Neuronal stem cell (in vitro differentiated cells): ENCODE data around the gene FCAMR.
A peak's percentile ranks its signal among the peaks of the same experiment; 100 is the strongest.

Experiments
- DNase-seq: peaks from one replicate; pipeline ENCODE4 v3.0.0-alpha.2; 2013; ENCODE audit warnings: low spot score
- H2AFZ ChIP-seq: one replicate; pipeline ENCODE4 v1.6.1; 2013; ENCODE audit warnings: mild to moderate bottlenecking, low read length, inconsistent platforms
- H2AK5ac ChIP-seq: 2 replicates; pipeline ENCODE4 v1.6.1; 2013; ENCODE audit warnings: low read depth, mild to moderate bottlenecking, inconsistent platforms, low read length, moderate library complexity, mixed read lengths
- H2BK120ac ChIP-seq: 2 replicates; pipeline ENCODE4 v1.6.1; 2013; ENCODE audit warnings: low read depth, mild to moderate bottlenecking, inconsistent platforms, low read length, moderate library complexity, mixed read lengths
- H2BK12ac ChIP-seq: one replicate; pipeline ENCODE4 v1.6.1; 2013; ENCODE audit warnings: low read length, inconsistent platforms
- H2BK15ac ChIP-seq: 2 replicates; pipeline ENCODE4 v1.6.1; 2013; ENCODE audit warnings: mild to moderate bottlenecking, low read length, inconsistent platforms, mixed read lengths
- H2BK5ac ChIP-seq: one replicate; pipeline ENCODE4 v1.6.1; 2013; ENCODE audit warnings: inconsistent platforms, mild to moderate bottlenecking, low read length, moderate library complexity
- H3K14ac ChIP-seq: one replicate; pipeline ENCODE4 v1.6.1; 2013; ENCODE audit warnings: low read length, inconsistent platforms
- H3K18ac ChIP-seq: 2 replicates; pipeline ENCODE4 v1.6.1; 2013; ENCODE audit warnings: low read length, inconsistent platforms
- H3K23ac ChIP-seq: 2 replicates; pipeline ENCODE4 v1.6.1; 2013; ENCODE audit warnings: low read depth, mild to moderate bottlenecking, mixed read lengths, low read length, inconsistent platforms; ENCODE audit not compliant: poor library complexity
- H3K27ac ChIP-seq: replicated peaks from 3 replicates; pipeline ENCODE4 v1.5.1; 2013; ENCODE audit warnings: low read length, inconsistent platforms
- H3K27me3 ChIP-seq, 3 experiments: 2 replicates each; pipeline ENCODE4 v1.6.1; 2013; ENCODE audit warnings: low read length in 3 of 3, mild to moderate bottlenecking in 2 of 3, inconsistent platforms in 1 of 3, low read depth in 1 of 3, mixed read lengths in 1 of 3, moderate library complexity in 1 of 3; ENCODE audit not compliant: control insufficient read depth in 3 of 3, insufficient read depth in 3 of 3
- H3K36me3 ChIP-seq, 2 donors: replicated peaks in 1 of 2; 2 replicates each; pipeline ENCODE4 v1.6.1; 2013; ENCODE audit warnings: low read length in 2 of 2; ENCODE audit not compliant: control insufficient read depth in 2 of 2, insufficient read depth in 2 of 2
- H3K4ac ChIP-seq: 2 replicates; pipeline ENCODE4 v1.6.1; 2013; ENCODE audit warnings: inconsistent platforms, mild to moderate bottlenecking, low read length, moderate library complexity
- H3K4me1 ChIP-seq, 2 donors: 1 replicate in 1 of 2; 2 replicates in 1 of 2; pipeline ENCODE4 v1.6.1; 2013; ENCODE audit warnings: low read length in 2 of 2, low read depth in 1 of 2; ENCODE audit not compliant: control insufficient read depth in 2 of 2, insufficient read depth in 1 of 2
- H3K4me2 ChIP-seq: one replicate; pipeline ENCODE4 v1.6.1; 2013; ENCODE audit warnings: mild to moderate bottlenecking, low read length, inconsistent platforms; ENCODE audit not compliant: insufficient read depth, poor library complexity, severe bottlenecking
- H3K4me3 ChIP-seq, 2 donors: 2 replicates each; pipeline ENCODE4 v1.5.1; 2013; ENCODE audit warnings: low read length in 2 of 2, mild to moderate bottlenecking in 2 of 2, inconsistent platforms in 1 of 2, moderate library complexity in 1 of 2
- H3K79me1 ChIP-seq: one replicate; pipeline ENCODE4 v1.6.1; 2013; ENCODE audit warnings: low read depth, mild to moderate bottlenecking, inconsistent platforms, low read length, moderate library complexity
- H3K9ac ChIP-seq: one replicate; pipeline ENCODE4 v1.6.1; 2013; ENCODE audit warnings: mild to moderate bottlenecking, low read depth, low read length, inconsistent platforms; ENCODE audit not compliant: poor library complexity
- H3K9me3 ChIP-seq, 2 donors: replicated peaks in 1 of 2; 2 replicates each; pipeline versions ENCODE3 to v1.6.1; 2013; ENCODE audit warnings: low read length in 2 of 2, mild to moderate bottlenecking in 2 of 2, inconsistent platforms in 1 of 2, low read depth in 1 of 2, mixed read lengths in 1 of 2, moderate library complexity in 1 of 2; ENCODE audit not compliant: control insufficient read depth in 2 of 2, insufficient read depth in 1 of 2
- H4K8ac ChIP-seq: one replicate; pipeline ENCODE4 v1.6.1; 2013; ENCODE audit warnings: low read depth, mild to moderate bottlenecking, inconsistent platforms, low read length, moderate library complexity
- H4K91ac ChIP-seq: one replicate; pipeline ENCODE4 v1.6.1; 2013; ENCODE audit warnings: low read length, low read depth, mild to moderate bottlenecking, inconsistent platforms; ENCODE audit not compliant: poor library complexity
- WGBS, 2 donors: extraction: QIAGEN DNeasy Blood & Tissue Kit; methylation state at CpG; one replicate each; pipeline ENCODE4 v1.1.7; 2013; ENCODE audit warnings: missing lambda C conversion rate in 2 of 2, mixed read lengths in 1 of 2; ENCODE audit not compliant: insufficient read length in 2 of 2, insufficient replicate concordance in 1 of 2; ENCODE audit errors: extremely low coverage in 2 of 2; 5-methylcytosine and 5-hydroxymethylcytosine counted together

Gene FCAMR

DNA sequence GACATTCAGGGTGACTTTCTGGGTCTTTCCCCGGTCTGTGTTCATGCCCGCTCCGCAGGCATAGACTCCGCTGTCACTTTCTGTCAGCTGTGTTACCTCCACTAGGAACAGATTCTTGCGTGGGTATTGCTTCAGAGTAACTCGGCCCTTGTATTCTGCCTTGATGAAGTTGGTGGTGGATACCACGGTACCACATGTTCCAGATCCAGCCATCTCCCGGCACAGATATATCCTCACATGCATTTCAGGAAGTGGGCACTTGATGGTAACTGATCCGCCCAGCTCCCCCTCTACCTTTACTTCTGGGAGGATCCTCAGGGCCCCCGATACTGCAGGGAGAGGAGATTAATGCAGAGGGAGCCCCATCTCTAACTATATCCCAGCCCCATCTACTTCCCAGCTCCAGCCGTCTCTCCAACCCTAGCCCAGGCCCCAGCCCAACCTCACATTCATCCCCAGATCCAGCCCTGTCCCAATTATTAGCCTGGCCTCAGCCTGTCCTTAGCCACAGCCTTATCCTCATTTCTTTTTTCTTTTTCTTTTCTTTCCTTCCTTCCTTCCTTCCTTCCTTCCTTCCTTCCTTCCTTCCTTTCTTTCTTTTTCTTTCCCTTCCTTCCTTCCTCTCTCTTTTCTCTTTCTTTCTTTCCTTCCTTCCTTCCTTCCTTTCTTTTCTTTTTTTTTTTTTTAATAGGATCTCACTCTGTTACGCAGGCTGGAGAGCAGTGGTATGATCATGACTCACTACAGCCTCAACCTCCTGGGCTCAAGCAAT lies 56.3 kb downstream of the FCAMR start:
- no peak for DNase-seq
- WGBS, 2 donors = no CpG with 5 or more reads among the region's 12 CpGs
- Histone ChIP-seq H2AFZ (no peak overlapping the region), H3K4me2 (no peak overlapping the region), H3K4me3 (no peak overlapping the region), H2BK5ac (no peak overlapping the region), H3K18ac (no peak overlapping the region), H3K36me3 (no peaks in the 10 kb centered on the region), H2AK5ac (no peak overlapping the region), H3K27me3 (peaks cover 5 to 34% (median 24%) of the 10 kb centered on the region in 3 experiments), H3K9me3 (no peaks in the 10 kb centered on the region), H3K9ac (no peak overlapping the region), H3K27ac (no peak overlapping the region), H4K91ac (no peak overlapping the region), H3K23ac (no peak overlapping the region), H3K4me1 (peaks cover 0 to 2% of the 10 kb centered on the region in 2 donors), H3K14ac (no peak overlapping the region), H2BK12ac (no peak overlapping the region), H4K8ac (no peak overlapping the region), H2BK15ac (no peak overlapping the region), H2BK120ac (no peak overlapping the region), H3K4ac (no peak overlapping the region), H3K79me1 (no peaks in the 10 kb centered on the region)

DNA sequence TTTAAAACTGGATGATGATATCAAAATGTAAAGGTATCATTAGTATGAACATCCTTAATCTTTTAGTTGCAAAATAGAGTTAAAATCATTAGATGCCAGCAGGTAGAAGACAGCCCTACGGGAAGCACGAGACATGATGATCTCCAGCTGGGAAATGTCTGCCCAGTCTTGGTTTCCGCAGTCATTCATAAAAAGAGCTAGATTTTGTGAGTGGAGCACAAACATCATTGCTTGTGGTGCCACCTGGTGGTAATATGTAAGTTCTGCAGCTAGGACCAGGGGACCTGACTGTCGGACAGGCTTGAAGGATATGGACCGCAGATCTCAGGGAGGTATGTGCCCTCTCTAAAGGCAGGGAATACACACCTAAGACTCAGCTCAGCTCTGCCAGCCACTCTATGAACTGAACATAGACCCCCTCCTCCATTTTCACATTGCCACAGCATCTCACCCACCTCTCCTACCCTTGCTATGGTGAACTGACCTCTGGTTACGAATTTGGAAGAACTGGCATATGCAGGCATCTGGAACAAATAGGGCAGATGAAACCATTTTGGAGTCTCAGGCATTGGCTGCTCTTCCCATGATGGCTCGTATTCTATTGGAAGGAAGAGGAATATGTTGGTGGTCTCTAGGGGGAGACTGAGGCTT lies 57.7 kb downstream of the FCAMR start:
- H2AK5ac ChIP-seq = no peak overlapping the region
- no peak overlapping the region for H2BK12ac ChIP-seq
- H4K8ac ChIP-seq = no peak overlapping the region
- no peak overlapping the region for H3K4me2 ChIP-seq
- peaks cover 0 to 2% of the 10 kb centered on the region in 2 donors for H3K4me1 ChIP-seq
- H3K14ac ChIP-seq = no peak overlapping the region
- peak; percentile 71 for DNase-seq
- no peak overlapping the region for H2BK5ac ChIP-seq
- H3K23ac ChIP-seq = no peak overlapping the region
- no peaks in the 10 kb centered on the region for H3K36me3 ChIP-seq
- no CpG with 5 or more reads among the region's 7 CpGs for WGBS, 2 donors
- no peak overlapping the region for H3K4ac ChIP-seq
- H3K18ac ChIP-seq = no peak overlapping the region
- no peak overlapping the region for H2AFZ ChIP-seq
- no peaks in the 10 kb centered on the region for H3K79me1 ChIP-seq
- H3K27ac ChIP-seq = no peak overlapping the region
- no peak overlapping the region for H2BK120ac ChIP-seq
- H3K27me3 ChIP-seq = peaks cover 5 to 48% (median 36%) of the 10 kb centered on the region in 3 experiments
- H2BK15ac ChIP-seq = no peak overlapping the region
- H3K4me3 ChIP-seq = no peak overlapping the region
- no peak overlapping the region for H3K9ac ChIP-seq
- H4K91ac ChIP-seq = no peak overlapping the region
- no peaks in the 10 kb centered on the region for H3K9me3 ChIP-seq

DNA sequence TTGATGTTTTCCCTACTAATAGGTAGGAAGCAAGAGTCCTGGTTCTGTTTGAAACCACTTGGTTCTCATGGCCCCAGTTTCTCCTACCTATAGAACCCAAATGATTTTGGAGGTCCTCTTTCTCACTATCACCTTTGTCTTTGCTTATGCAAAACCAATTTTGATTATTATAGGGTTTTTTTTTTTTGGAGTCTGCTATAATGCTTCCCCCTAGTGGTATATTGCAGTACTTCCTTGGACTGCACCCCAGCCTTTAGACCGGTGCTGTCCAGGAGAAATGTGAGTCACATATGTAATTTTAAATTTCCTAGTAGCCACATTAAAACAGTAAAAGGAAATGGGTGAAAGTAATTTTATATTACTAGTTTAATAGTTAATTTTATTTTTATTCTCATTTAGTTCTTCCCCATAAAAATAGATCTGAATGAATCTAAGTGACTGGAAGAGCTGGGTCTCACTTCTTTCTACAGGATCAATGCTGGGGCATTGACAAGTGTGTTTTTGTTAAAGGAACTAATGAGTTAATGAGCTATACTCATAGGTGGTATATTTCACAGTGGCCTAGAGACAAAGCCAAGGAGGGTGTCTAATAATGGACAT lies 59.1 kb downstream of the FCAMR start:
- H3K9me3 ChIP-seq = no peaks in the 10 kb centered on the region
- WGBS, 2 donors = no CpG with 5 or more reads among the region's 1 CpG

DNA sequence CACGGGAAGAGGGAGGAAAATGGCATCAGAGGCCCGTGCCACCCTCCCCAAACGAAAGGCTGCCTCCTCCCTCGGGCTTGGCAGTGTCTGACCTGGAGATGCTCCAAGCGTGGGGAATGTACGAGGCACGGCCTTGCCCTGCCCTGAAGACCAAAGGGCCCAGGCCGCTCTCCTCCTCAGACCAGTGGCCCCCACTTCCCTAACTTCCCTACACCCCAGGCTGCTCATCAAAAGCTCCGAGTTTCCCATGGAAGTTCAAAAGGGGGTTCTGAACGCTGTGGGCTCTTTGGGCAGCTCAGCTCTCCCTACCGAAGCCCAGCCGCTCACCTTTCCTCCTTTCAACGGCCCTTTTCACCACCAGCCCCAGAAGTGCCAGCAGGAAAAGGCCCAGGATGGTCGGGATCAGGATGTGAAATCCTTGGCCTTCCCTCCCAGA lies 60.4 kb downstream of the FCAMR start:
- H3K4ac ChIP-seq = no peak overlapping the region
- H3K14ac ChIP-seq = no peak overlapping the region
- no peak overlapping the region for H2BK120ac ChIP-seq
- H3K4me3 ChIP-seq = peak overlapping the region in 1 of 2 donors; percentile 83
- H3K4me2 ChIP-seq = peak overlapping the region; percentile 82
- no peak overlapping the region for H3K18ac ChIP-seq
- H2BK5ac ChIP-seq = no peak overlapping the region
- H4K91ac ChIP-seq = no peak overlapping the region
- no peak overlapping the region for H2BK12ac ChIP-seq
- no peak overlapping the region for H2AK5ac ChIP-seq
- no peaks in the 10 kb centered on the region for H3K9me3 ChIP-seq
- DNase-seq = no peak
- peak overlapping the region; percentile 3 for H3K23ac ChIP-seq
- H4K8ac ChIP-seq = no peak overlapping the region
- peaks cover 5 to 53% (median 36%) of the 10 kb centered on the region in 3 experiments for H3K27me3 ChIP-seq
- no peaks in the 10 kb centered on the region for H3K79me1 ChIP-seq
- H3K36me3 ChIP-seq = no peaks in the 10 kb centered on the region
- H3K9ac ChIP-seq = no peak overlapping the region
- H3K27ac ChIP-seq = no peak overlapping the region
- no CpG with 5 or more reads among the region's 14 CpGs for WGBS, 2 donors
- H3K4me1 ChIP-seq = peaks cover 0 to 5% of the 10 kb centered on the region in 2 donors
- peak overlapping the region; percentile 77 for H2AFZ ChIP-seq
- H2BK15ac ChIP-seq = no peak overlapping the region

More for the DNA sequence above, 59.1 kb downstream of the FCAMR start:
- peaks cover 0 to 5% of the 10 kb centered on the region in 2 donors for H3K4me1 ChIP-seq
- H2AFZ ChIP-seq = no peak overlapping the region
- no peak overlapping the region for H3K18ac ChIP-seq
- H2BK12ac ChIP-seq = no peak overlapping the region
- no peak overlapping the region for H3K4ac ChIP-seq
- H3K4me2 ChIP-seq = no peak overlapping the region
- no peak for DNase-seq
- no peaks in the 10 kb centered on the region for H3K79me1 ChIP-seq
- H2BK15ac ChIP-seq = no peak overlapping the region
- H3K27me3 ChIP-seq = peaks cover 5 to 54% (median 36%) of the 10 kb centered on the region in 3 experiments
- no peak overlapping the region for H2BK120ac ChIP-seq
- H3K9ac ChIP-seq = no peak overlapping the region
- H4K91ac ChIP-seq = no peak overlapping the region
- no peak overlapping the region for H4K8ac ChIP-seq
- H2BK5ac ChIP-seq = no peak overlapping the region
- no peak overlapping the region for H3K14ac ChIP-seq
- H3K4me3 ChIP-seq = no peak overlapping the region
- no peaks in the 10 kb centered on the region for H3K36me3 ChIP-seq
- H3K27ac ChIP-seq = no peak overlapping the region
- H3K23ac ChIP-seq = no peak overlapping the region
- no peak overlapping the region for H2AK5ac ChIP-seq
